D721Med (cell line): ENCODE results near the gene TNNT3.
"Not testable (repeated sequence)": the region's sequence is repeated elsewhere in the genome, so short reads cannot be mapped to it uniquely, and the experiment has no call there.

Experiments used
- DNase-seq: peaks from one replicate; pipeline ENCODE4 v3.0.0; 2011; ENCODE audit warnings: low spot score; ENCODE audit not compliant: insufficient read length
- FAIRE-seq: peaks from 2 replicates; lab custom pipeline; 2011; peaks lifted over from hg19 to GRCh38; lab: Jason Lieb, UNC
- CTCF ChIP-seq: IDR thresholded peaks from 2 replicates; pipeline ENCODE4 v1.5.1; 2012; ENCODE audit warnings: mild to moderate bottlenecking, control low read depth; ENCODE audit not compliant: insufficient read depth; ENCODE audit errors: missing control alignments

TNNT3 gene

GRCh38 chr11:1919391-1920127 lies at the start of gene TNNT3:
Gene TNNT3 (plus strand): TSS chr11:1919703. CDS start chr11:1922875, 3,172 bp downstream.
- DNase-seq (no peak), FAIRE-seq (no peak)
- TF ChIP-seq CTCF: no peak

- no peak for DNase-seq
- no peak for TF ChIP-seq CTCF
- FAIRE-seq: no peak
Observed at GRCh38 chr11:1870326-1870696, 49.2 kb upstream of the TNNT3 start.

GRCh38 chr11:1870721-1871466 lies 48.6 kb upstream of the TNNT3 start:
- TF ChIP-seq CTCF: no peak
- FAIRE-seq (no peak), DNase-seq (no peak)

GRCh38 chr11:1871531-1871930 lies 48.0 kb upstream of the TNNT3 start:
- no peak for TF ChIP-seq CTCF
- DNase-seq (no peak), FAIRE-seq (no peak)

- no peak for DNase-seq
- FAIRE-seq: no peak
- TF ChIP-seq CTCF: no peak
Observed at GRCh38 chr11:1872267-1872985, 47.1 kb upstream of the TNNT3 start.

- FAIRE-seq: no peak
Observed at GRCh38 chr11:1873048-1873812, 46.3 kb upstream of the TNNT3 start.

GRCh38 chr11:1873813-1874150 lies 45.7 kb upstream of the TNNT3 start:
- DNase-seq, FAIRE-seq: not testable (repeated sequence)

More at GRCh38 chr11:1873048-1873812, 46.3 kb upstream of the TNNT3 start:
- no peak for DNase-seq
- no peak for TF ChIP-seq CTCF

- not testable (repeated sequence) for FAIRE-seq, DNase-seq
Observed at GRCh38 chr11:1874441-1875092, 44.9 kb upstream of the TNNT3 start.
